Activated naive CD8-positive, alpha-beta T cell treated with anti-CD3 and anti-CD28 coated beads, Interleukin-2, amount 10 ng/mL, durations not matched to agents 7 days and 5 days (primary cell): ENCODE measurements around the gene FMNL2. TPM values are rescaled to one million over a fixed set of nuclear protein-coding genes. Genes with fewer than 3 reads are reported as not detected.
"Not testable (repeated sequence)": the region's sequence is repeated elsewhere in the genome, so short reads cannot be mapped to it uniquely, and the experiment has no call there.

Experiments
- ATAC-seq: fragments of 150-1000 bp; cut with Tn5 transposase; one replicate; pipeline ENCODE4 v1.10.0; 2021; ENCODE audit warnings: low read depth, moderate library complexity
- POLR2A ChIA-PET: fragments of 350-600 bp; sonication (Branson Sonifier 250); formaldehyde crosslinking; loops from one replicate; lab custom pipeline; 2021; ENCODE audit warnings: antibody characterized with exemption; lab: Charles Lee
- DNase-seq: peaks from one replicate; pipeline ENCODE4 v3.0.0; 2021
- H3K27ac Mint-ChIP-seq: one replicate; pipeline ENCODE4 v1.8.0; 2022; ENCODE audit warnings: mild to moderate bottlenecking, mixed read lengths
- H3K27me3 Mint-ChIP-seq: one replicate; pipeline ENCODE4 v1.8.0; 2022; ENCODE audit warnings: mild to moderate bottlenecking, moderate library complexity, mixed read lengths
- H3K36me3 Mint-ChIP-seq: one replicate; pipeline ENCODE4 v1.8.0; 2021; ENCODE audit warnings: mild to moderate bottlenecking, mixed read lengths
- H3K4me1 Mint-ChIP-seq: one replicate; pipeline ENCODE4 v1.8.0; 2021; ENCODE audit warnings: mixed read lengths
- H3K4me3 Mint-ChIP-seq: one replicate; pipeline ENCODE4 v1.8.0; 2022; ENCODE audit warnings: mild to moderate bottlenecking, moderate library complexity, mixed read lengths
- H3K9me3 Mint-ChIP-seq: one replicate; pipeline ENCODE4 v1.8.0; 2021; ENCODE audit warnings: mixed read lengths
- total RNA-seq, 2 experiments: library from RNA; stranded (reverse); gene quantifications; one replicate each; pipeline ENCODE4 v1.2.3, GENCODE V29; 2021

Gene FMNL2
- total RNA-seq, 2 experiments from 2014 or later = 0.37 to 0.42 TPM

DNA sequence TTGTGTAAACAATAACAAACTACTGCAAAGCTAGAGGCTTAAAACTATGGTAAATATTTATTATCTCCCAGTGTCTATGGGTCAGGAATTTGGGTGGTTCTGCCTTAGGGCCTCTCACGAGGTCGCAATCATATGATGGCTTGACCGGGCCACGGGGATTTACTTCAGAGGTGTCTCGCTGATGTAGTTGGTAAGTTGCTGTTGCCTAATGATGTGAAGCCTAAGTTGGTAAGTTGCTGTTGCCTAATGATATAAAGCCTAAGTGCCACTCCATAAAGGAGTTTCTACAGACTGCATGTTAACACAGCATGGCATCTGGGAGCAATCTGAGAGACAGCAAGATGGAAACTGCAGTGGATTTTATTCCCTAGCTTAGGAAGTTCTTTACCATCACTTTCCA, 35.8 kb downstream of the FMNL2 start:
- no peaks in the 10 kb centered on the region for H3K9me3 Mint-ChIP-seq
- ATAC-seq (no peak), DNase-seq (no peak)
- no peak overlapping the region for H3K4me3 Mint-ChIP-seq
- no peaks in the 10 kb centered on the region for H3K4me1 Mint-ChIP-seq
- no peaks in the 10 kb centered on the region for H3K36me3 Mint-ChIP-seq
- no peak overlapping the region for H3K27ac Mint-ChIP-seq
- peaks cover 2% of the 10 kb centered on the region for H3K27me3 Mint-ChIP-seq
- POLR2A ChIA-PET = no interaction called here

DNA sequence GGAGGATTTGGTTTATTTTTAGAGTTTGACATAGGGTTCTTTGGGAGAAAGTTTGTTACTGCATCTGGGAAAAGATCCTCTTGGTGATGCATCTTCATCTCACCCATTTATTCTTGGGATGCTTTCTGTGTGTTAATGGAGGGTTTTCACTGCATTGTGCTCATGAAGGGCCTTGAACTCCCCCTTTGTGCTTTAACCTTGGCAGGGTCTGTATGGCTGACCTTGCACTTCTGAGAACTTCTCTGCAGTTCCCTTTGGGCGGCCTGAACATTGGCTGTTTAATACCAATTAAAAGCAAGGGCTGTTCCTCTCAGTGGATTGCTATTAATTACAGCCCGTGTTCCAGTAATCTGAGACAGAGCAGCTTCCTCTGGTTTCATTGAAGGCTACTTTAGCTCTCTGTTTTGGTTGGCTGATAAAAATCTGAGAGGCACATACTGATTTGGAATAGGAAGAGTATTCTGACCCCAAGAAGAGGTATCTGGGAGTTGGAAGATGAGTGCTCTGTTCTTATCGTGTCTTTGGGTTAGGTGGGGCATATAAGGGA, 37.5 kb downstream of the FMNL2 start:
- Mint-ChIP-seq H3K36me3 (no peaks in the 10 kb centered on the region), H3K9me3 (no peaks in the 10 kb centered on the region), H3K27ac (no peak overlapping the region), H3K4me1 (no peaks in the 10 kb centered on the region), H3K27me3 (peaks cover 2% of the 10 kb centered on the region), H3K4me3 (no peak overlapping the region)
- ATAC-seq (no peak), DNase-seq (no peak)
- POLR2A ChIA-PET = no interaction called here

DNA sequence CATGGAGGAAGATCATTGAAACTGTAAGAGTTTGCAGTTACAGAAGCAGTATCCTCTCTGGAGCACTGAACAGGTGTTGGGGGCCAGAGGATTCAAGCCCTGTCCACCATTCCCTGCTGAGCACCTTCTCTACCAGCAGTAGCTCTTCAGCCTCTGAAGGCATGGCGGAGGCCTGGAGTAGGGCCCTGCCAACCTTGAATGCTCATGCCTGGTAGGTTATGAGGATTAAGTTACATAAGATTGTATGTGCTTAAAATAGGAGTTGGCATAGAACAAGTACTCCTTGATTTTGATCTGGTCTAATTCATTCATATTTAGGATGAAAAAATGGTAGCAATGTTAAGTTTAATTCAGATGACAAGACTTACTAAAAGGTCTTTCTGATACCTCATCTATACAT, 40.2 kb downstream of the FMNL2 start:
- no peak overlapping the region for H3K4me3 Mint-ChIP-seq
- POLR2A ChIA-PET = no interaction called here
- no peaks in the 10 kb centered on the region for H3K9me3 Mint-ChIP-seq
- peaks cover 2% of the 10 kb centered on the region for H3K27me3 Mint-ChIP-seq
- H3K27ac Mint-ChIP-seq = no peak overlapping the region
- no peaks in the 10 kb centered on the region for H3K4me1 Mint-ChIP-seq
- ATAC-seq (no peak), DNase-seq (no peak)
- H3K36me3 Mint-ChIP-seq = no peaks in the 10 kb centered on the region

DNA sequence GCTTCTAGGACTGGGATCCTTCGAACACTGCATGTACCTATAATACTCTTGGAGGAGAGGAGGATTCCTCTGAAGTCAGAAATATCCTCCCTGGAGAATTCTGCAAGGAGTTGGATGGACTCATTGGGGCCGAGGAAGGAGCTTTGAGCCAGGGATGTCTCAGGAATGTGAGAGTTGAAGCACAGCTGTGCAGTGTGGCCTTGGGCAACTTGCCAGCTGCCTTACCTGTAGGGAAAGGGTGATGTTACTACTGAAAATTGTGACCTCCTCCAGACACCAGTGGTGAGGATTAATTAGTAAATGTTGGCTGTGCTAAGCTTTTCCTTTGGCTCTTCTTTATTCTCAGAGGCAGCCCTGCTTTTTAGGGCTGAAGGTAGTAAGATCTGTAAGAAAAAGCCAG, 41.4 kb downstream of the FMNL2 start:
- Mint-ChIP-seq H3K9me3 (no peaks in the 10 kb centered on the region), H3K27ac (no peak overlapping the region), H3K4me3 (no peak overlapping the region), H3K4me1 (no peaks in the 10 kb centered on the region), H3K36me3 (no peaks in the 10 kb centered on the region), H3K27me3 (peaks cover 2% of the 10 kb centered on the region)
- DNase-seq (no peak), ATAC-seq (no peak)
- POLR2A ChIA-PET = no interaction called here

DNA sequence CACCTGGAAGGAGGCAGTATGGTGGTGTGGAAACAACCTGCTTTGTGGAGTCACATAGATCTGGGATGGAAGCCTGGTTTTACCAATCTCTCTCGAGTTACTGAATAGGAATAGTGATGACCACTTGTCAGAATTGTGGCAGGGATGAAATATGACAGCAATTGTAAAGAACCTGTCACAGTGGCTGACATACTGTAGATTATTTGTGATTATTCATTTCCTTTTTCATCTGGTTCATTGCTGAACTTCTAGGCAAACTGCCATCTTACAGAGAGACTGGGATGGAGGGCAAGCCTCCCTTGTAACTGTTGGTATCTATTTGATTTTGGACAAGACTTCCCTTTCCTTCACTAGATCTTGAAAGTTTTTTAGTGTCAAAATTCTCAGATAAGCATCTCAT, 42.0 kb downstream of the FMNL2 start:
- POLR2A ChIA-PET = no interaction called here
- H3K4me3 Mint-ChIP-seq = no peak overlapping the region
- no peaks in the 10 kb centered on the region for H3K27me3 Mint-ChIP-seq
- H3K9me3 Mint-ChIP-seq = no peaks in the 10 kb centered on the region
- ATAC-seq = no peak
- no peak for DNase-seq
- H3K4me1 Mint-ChIP-seq = no peaks in the 10 kb centered on the region
- H3K36me3 Mint-ChIP-seq = no peaks in the 10 kb centered on the region
- H3K27ac Mint-ChIP-seq = no peak overlapping the region

DNA sequence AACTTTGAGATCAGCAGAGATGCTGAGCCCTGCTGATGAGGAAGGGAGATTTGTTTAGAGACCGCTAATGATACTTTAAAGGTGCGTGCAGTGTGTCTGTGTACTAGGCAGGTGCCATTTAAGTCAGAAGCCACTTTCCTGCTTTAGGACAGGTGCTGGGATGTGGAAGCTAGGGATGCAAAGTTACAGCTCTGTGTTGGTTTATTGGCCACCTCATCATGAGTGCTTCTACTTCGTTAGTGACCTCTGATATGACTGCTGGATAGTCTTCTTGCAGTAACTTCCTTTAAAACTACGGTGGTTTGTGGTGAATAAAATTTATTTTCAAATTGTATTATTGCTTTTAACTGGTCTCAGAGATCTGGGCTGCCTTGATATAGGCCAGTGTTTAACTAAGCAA, 44.1 kb downstream of the FMNL2 start:
- Mint-ChIP-seq H3K9me3 (no peaks in the 10 kb centered on the region), H3K4me1 (no peaks in the 10 kb centered on the region), H3K27me3 (no peaks in the 10 kb centered on the region), H3K36me3 (no peaks in the 10 kb centered on the region), H3K4me3 (no peak overlapping the region), H3K27ac (no peak overlapping the region)
- no peak for ATAC-seq
- POLR2A ChIA-PET = no interaction called here
- no peak for DNase-seq

DNA sequence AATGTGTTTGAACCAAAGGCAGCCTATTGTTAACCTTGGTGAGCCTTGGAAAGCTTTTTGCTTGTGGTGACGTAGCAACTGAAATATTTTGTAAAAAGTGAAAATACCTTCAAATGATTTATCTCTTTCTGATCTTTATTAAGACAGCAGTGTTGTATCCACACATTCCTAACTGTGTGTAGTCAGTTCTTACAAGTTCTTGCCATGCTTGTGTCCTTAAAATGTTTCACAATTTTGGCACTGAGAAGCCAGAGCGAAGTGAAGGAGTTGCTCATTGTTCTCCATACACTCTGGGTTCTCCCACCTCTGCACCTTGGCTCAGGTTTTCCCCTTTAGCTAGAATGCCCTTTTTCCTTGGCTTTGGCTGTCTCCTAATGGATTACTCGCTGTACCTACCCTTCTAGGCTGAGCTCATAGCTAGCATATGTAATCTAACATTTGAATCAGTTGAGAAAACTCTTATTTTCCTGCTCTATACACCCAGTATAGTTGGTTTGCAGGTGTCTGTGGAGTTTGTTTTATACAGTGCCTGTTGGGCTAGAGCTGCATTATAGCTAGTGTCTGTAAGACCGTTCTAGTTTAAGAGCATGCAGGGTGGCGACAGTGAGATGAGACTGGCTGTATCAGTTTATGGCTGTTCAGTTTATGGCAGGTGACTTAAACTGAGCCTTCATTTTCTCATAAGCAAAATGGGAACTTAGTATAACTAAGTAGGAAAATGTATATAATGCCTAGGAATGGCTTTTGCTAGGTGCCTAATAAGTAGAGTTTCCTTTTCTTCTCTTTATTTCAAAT, 45.5 kb downstream of the FMNL2 start:
- Mint-ChIP-seq H3K9me3 (no peaks in the 10 kb centered on the region), H3K27ac (no peak overlapping the region), H3K4me3 (no peak overlapping the region), H3K4me1 (no peaks in the 10 kb centered on the region), H3K27me3 (no peaks in the 10 kb centered on the region), H3K36me3 (no peaks in the 10 kb centered on the region)
- DNase-seq (no peak), ATAC-seq (no peak)
- POLR2A ChIA-PET = no interaction called here

DNA sequence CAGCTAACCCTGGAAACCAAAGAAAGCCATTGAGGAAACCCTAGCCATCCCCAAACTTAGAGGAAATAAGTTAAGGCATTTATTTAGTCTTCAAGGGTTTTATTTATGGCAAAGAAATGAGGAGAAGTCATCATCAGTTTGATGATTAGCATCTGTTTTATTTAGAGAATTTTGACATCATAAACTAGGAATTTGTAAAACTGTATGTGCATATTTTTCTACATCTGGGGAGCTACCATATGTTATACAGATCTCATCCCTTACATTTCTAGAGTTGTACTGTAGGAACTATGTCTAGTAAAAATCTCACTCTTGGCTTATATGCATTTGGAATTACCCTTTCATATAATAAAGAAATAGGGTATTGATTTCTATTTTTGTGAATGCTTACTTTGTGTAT, 48.7 kb downstream of the FMNL2 start:
- Mint-ChIP-seq H3K9me3 (no peaks in the 10 kb centered on the region), H3K36me3 (no peaks in the 10 kb centered on the region)
- POLR2A ChIA-PET = no interaction called here

DNA sequence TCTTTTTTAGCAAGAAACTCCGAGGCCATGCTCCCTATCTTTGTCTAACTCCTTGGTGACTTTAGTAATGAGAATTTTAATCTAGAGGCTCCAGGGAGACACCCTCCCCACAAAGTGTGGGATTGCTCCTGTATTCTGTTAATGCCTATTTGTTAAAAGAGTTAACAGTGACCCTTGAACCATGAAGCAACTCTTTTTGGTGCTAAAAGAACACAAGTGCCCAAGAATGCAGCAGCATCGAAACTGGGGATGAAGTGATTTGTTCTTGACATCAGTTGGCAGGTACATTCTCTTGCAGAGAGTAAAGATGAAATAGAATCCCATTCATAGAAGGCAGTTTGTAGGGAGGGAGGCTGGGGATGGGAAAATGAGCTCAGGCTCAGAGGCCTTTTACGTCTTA, 50.0 kb downstream of the FMNL2 start:
- no peak for ATAC-seq
- no peaks in the 10 kb centered on the region for H3K36me3 Mint-ChIP-seq
- no peak overlapping the region for H3K4me3 Mint-ChIP-seq
- no peaks in the 10 kb centered on the region for H3K9me3 Mint-ChIP-seq
- DNase-seq = no peak
- H3K27ac Mint-ChIP-seq = no peak overlapping the region
- H3K4me1 Mint-ChIP-seq = no peaks in the 10 kb centered on the region
- POLR2A ChIA-PET = no interaction called here
- H3K27me3 Mint-ChIP-seq = no peaks in the 10 kb centered on the region

More for the DNA sequence above, 48.7 kb downstream of the FMNL2 start:
- Mint-ChIP-seq H3K27me3 (no peaks in the 10 kb centered on the region), H3K27ac (no peak overlapping the region), H3K4me3 (no peak overlapping the region), H3K4me1 (no peaks in the 10 kb centered on the region)
- DNase-seq (no peak), ATAC-seq (no peak)

DNA sequence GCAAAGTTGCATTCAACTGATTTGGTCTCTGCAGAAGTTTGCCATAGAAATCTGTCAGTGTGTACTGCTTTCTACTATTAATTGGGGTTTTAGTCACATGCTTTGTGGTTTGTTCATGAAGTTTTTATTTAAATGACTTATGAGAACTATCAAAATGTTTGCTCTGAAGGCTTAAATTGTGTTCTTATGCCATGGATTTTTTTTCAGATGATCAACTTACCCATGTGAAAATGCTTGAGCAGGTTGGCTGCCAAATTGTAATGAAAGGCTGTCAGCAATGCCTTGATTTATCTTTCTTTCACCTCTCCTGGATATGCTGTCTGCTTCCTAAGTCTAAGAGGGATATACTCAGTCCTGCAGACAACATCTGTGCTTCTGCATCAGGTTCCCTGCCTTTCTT, 50.7 kb downstream of the FMNL2 start:
- DNase-seq (no peak), ATAC-seq (no peak)
- H3K27me3 Mint-ChIP-seq = no peaks in the 10 kb centered on the region
- POLR2A ChIA-PET = no interaction called here
- no peak overlapping the region for H3K4me3 Mint-ChIP-seq
- no peak overlapping the region for H3K27ac Mint-ChIP-seq
- H3K36me3 Mint-ChIP-seq = no peaks in the 10 kb centered on the region
- no peaks in the 10 kb centered on the region for H3K4me1 Mint-ChIP-seq
- no peaks in the 10 kb centered on the region for H3K9me3 Mint-ChIP-seq

DNA sequence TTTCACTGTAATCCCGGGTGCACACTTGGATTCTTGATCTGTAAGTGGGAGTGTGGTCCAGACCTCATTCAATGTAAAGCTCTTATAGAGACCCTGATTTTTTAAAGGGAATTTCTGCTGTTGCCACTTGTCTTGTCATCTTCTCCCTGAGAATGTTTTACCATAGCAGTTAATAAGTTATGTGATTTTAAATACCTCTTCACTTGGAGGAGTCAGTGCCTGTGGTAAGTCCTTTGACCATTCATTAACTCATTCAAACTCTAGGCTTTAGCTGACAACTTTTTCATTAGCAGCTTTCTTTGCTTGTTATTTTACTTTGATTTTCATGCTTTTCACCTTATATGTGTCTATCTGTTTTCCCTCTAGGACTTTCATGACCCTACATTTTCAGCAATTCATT, 51.3 kb downstream of the FMNL2 start:
- H3K4me1 Mint-ChIP-seq = no peaks in the 10 kb centered on the region
- H3K9me3 Mint-ChIP-seq = no peaks in the 10 kb centered on the region
- no peak for DNase-seq
- POLR2A ChIA-PET = no interaction called here
- no peak overlapping the region for H3K4me3 Mint-ChIP-seq
- H3K27ac Mint-ChIP-seq = no peak overlapping the region
- no peak for ATAC-seq
- H3K27me3 Mint-ChIP-seq = no peaks in the 10 kb centered on the region
- H3K36me3 Mint-ChIP-seq = no peaks in the 10 kb centered on the region

DNA sequence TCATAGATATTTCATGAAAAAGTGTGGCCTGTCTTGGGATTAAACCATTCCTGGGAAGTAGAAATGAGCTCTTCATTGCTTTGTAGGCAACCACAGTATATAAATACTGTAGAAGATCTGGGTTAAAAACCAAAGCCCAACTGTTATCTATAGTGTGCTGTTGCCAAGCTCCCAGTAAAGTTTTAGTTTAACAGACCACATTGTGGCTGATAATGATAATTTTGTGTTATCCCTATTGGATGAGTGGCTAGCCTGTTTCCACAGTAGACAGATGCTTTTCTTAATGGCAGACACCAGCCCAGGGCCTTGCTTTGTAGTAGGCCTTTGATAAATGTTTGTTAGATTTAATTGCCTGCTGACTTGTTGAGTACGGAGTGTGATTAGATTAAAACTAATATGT, 52.1 kb downstream of the FMNL2 start:
- POLR2A ChIA-PET = no interaction called here
- Mint-ChIP-seq H3K4me1 (no peaks in the 10 kb centered on the region), H3K4me3 (no peak overlapping the region), H3K27ac (no peak overlapping the region), H3K36me3 (no peaks in the 10 kb centered on the region), H3K27me3 (no peaks in the 10 kb centered on the region), H3K9me3 (no peaks in the 10 kb centered on the region)
- DNase-seq (no peak), ATAC-seq (no peak)

DNA sequence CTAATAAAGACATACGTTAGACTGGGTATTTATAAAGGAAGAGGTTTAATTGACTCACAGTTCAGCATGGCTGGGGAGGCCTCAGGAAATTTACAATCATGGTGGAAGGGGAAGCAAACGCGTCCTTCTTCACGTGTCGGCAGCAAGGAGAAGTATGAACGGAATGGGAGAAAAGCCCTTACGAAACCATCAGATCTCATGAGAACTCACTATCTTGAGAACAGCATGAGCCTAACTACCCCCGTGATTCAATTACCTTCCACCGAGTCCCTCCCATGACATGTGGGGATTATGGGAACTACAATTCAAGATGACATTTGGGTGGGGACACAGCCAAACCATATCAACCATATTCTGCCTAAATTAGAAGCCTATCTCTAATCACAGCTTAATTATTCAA, 53.3 kb downstream of the FMNL2 start:
- H3K27ac Mint-ChIP-seq, DNase-seq, POLR2A ChIA-PET, H3K9me3 Mint-ChIP-seq, H3K36me3 Mint-ChIP-seq, H3K4me3 Mint-ChIP-seq, H3K4me1 Mint-ChIP-seq, ATAC-seq, H3K27me3 Mint-ChIP-seq: not testable (repeated sequence)

DNA sequence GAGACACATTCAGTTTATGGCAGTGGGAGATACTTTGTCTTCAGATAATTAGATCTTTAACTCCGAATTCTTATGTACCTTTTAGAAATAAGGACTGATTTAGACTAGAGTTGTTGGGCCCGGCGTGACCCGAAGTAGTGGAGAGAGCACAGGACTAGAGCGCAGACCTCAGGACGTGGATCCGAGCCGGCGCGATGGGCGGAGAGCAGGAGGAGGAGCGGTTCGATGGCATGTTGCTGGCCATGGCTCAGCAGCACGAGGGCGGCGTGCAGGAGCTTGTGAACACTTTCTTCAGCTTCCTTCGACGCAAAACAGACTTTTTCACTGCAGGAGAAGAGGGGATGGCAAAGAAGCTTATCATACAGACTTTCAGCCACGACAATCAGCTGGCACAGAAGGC, 54.5 kb downstream of the FMNL2 start:
- H3K9me3 Mint-ChIP-seq = no peaks in the 10 kb centered on the region
- no peak overlapping the region for H3K4me3 Mint-ChIP-seq
- no peak for ATAC-seq
- POLR2A ChIA-PET = no interaction called here
- no peaks in the 10 kb centered on the region for H3K4me1 Mint-ChIP-seq
- no peaks in the 10 kb centered on the region for H3K27me3 Mint-ChIP-seq
- H3K36me3 Mint-ChIP-seq = no peaks in the 10 kb centered on the region
- H3K27ac Mint-ChIP-seq = no peak overlapping the region
- DNase-seq = no peak
